Neural cell (in vitro differentiated cells): Measurements from ENCODE around the gene FAM219B. TPM values are rescaled to one million over a fixed set of nuclear protein-coding genes. Genes with fewer than 3 reads are reported as not detected.
A peak's percentile ranks its signal among the peaks of the same experiment; 100 is the strongest.

Experiments used
- H2AFZ ChIP-seq: fragments of 200-600, 300-800 bp; sonication (generic), shearing (Covaris generic); 2 replicates; pipeline ENCODE4 v1.6.0; 2014; ENCODE audit warnings: low read depth, mild to moderate bottlenecking, antibody characterized with exemption, low read length, moderate library complexity
- H3F3A ChIP-seq: fragments of 200-600 bp; shearing (Covaris generic); 2 replicates; pipeline ENCODE4 v1.6.1; 2016; ENCODE audit warnings: mild to moderate bottlenecking, moderate library complexity, mixed read lengths, antibody characterized with exemption, low read length; ENCODE audit not compliant: insufficient read depth, poor library complexity, severe bottlenecking
- H3K27ac ChIP-seq: fragments of 200-600, 300-800 bp; sonication (generic), shearing (Covaris generic); 2 replicates; pipeline ENCODE4 v1.5.1; 2014; ENCODE audit warnings: mild to moderate bottlenecking, low read length, moderate library complexity
- H3K27me3 ChIP-seq: fragments of 300-800, 200-600 bp; sonication (generic), shearing (Covaris generic); 2 replicates; pipeline ENCODE4 v1.6.0; 2014; ENCODE audit warnings: mild to moderate bottlenecking, low read depth, low read length, moderate library complexity; ENCODE audit not compliant: insufficient read depth
- H3K36me3 ChIP-seq: fragments of 300-800, 200-600 bp; sonication (generic), shearing (Covaris generic); 2 replicates; pipeline ENCODE4 v1.5.1; 2014; ENCODE audit warnings: mild to moderate bottlenecking, antibody characterized with exemption, low read length, moderate library complexity; ENCODE audit not compliant: insufficient read depth
- H3K4me2 ChIP-seq: fragments of 300-800, 200-600 bp; sonication (generic), shearing (Covaris generic); 2 replicates; pipeline ENCODE4 v1.6.0; 2014; ENCODE audit warnings: mild to moderate bottlenecking, low read length
- H3K4me3 ChIP-seq: fragments of 300-800, 200-600 bp; sonication (generic), shearing (Covaris generic); 2 replicates; pipeline ENCODE4 v1.5.1; 2014; ENCODE audit warnings: mild to moderate bottlenecking, low read length, moderate library complexity
- H3K79me2 ChIP-seq: fragments of 200-600 bp; shearing (Covaris generic); replicated peaks from 2 replicates; pipeline ENCODE4 v1.6.0; 2014; ENCODE audit warnings: mild to moderate bottlenecking, low read length, moderate library complexity; ENCODE audit not compliant: insufficient read depth
- H3K9ac ChIP-seq: fragments of 300-800, 200-600 bp; sonication (generic), shearing (Covaris generic); 2 replicates; pipeline ENCODE4 v1.6.1; 2016; ENCODE audit warnings: mild to moderate bottlenecking, low read length, mixed read lengths
- H3K9me2 ChIP-seq: fragments of 200-600 bp; shearing (Covaris generic); 2 replicates; pipeline ENCODE4 v1.6.1; 2016; ENCODE audit warnings: mild to moderate bottlenecking, low read length, mixed read lengths; ENCODE audit not compliant: insufficient read depth
- H3K9me3 ChIP-seq: fragments of 200-600, 300-800 bp; sonication (generic), shearing (Covaris generic); 2 replicates; pipeline ENCODE4 v1.6.1; 2016; ENCODE audit warnings: mild to moderate bottlenecking, mixed run types, low read length, moderate library complexity, mixed read lengths
- H4K20me1 ChIP-seq: fragments of 200-600 bp; shearing (Covaris generic); 2 replicates; pipeline ENCODE4 v1.6.1; 2016; ENCODE audit warnings: mild to moderate bottlenecking, mixed run types; ENCODE audit not compliant: insufficient read depth
- EP300 ChIP-seq: fragments of 450-650 bp; conservative IDR thresholded peaks from 2 replicates; pipeline ENCODE4 v1.6.1; 2014; ENCODE audit warnings: antibody characterized with exemption, mild to moderate bottlenecking, moderate library complexity; ENCODE audit not compliant: poor library complexity, severe bottlenecking
- EZH2 ChIP-seq: fragments of 200-600, 300-800 bp; shearing (Covaris generic), sonication (generic); IDR thresholded peaks from 2 replicates; pipeline ENCODE4 v1.6.1; 2014; ENCODE audit warnings: antibody characterized with exemption, low read length, borderline replicate concordance, mild to moderate bottlenecking; ENCODE audit not compliant: insufficient read depth, poor library complexity, severe bottlenecking
- MXI1 ChIP-seq: fragments of 450-650 bp; conservative IDR thresholded peaks from 2 replicates; pipeline ENCODE4 v1.6.1; 2014; ENCODE audit warnings: antibody characterized with exemption, mild to moderate bottlenecking; ENCODE audit not compliant: poor library complexity, severe bottlenecking
- POLR2AphosphoS5 ChIP-seq: IDR thresholded peaks from 2 replicates; pipeline ENCODE4 v1.6.1; 2012
- RAD21 ChIP-seq: fragments of 450-650 bp; conservative IDR thresholded peaks from 2 replicates; pipeline ENCODE4 v1.6.1; 2014; ENCODE audit warnings: antibody characterized with exemption, mild to moderate bottlenecking, moderate library complexity
- REST ChIP-seq: IDR thresholded peaks from 2 replicates; pipeline ENCODE4 v1.6.1; 2012; ENCODE audit warnings: borderline replicate concordance
- SMC3 ChIP-seq: fragments of 450-650 bp; conservative IDR thresholded peaks from 2 replicates; pipeline ENCODE4 v1.6.1; 2014; ENCODE audit warnings: antibody characterized with exemption, mild to moderate bottlenecking, moderate library complexity; ENCODE audit not compliant: poor library complexity
- TAF1 ChIP-seq: IDR thresholded peaks from 2 replicates; pipeline ENCODE4 v1.6.1; 2012; ENCODE audit warnings: low read depth
- polyA plus RNA-seq: library from polyadenylated mRNA; depleted of rRNA; stranded (reverse); fragments of >200 nt; gene quantifications from 2 replicates; pipeline ENCODE4 v1.2.3, GENCODE V29; 2014
- TF ChIP-seq, protein P1 (sequence below): fragments of 450-650 bp; IDR thresholded peaks from 2 replicates; pipeline ENCODE4 v1.5.1; 2014; ENCODE audit warnings: antibody characterized with exemption, mild to moderate bottlenecking, moderate library complexity; ENCODE audit not compliant: poor library complexity, severe bottlenecking

Gene FAM219B
- polyA plus RNA-seq, 1 donor from 2014 or later = 250 TPM

DNA sequence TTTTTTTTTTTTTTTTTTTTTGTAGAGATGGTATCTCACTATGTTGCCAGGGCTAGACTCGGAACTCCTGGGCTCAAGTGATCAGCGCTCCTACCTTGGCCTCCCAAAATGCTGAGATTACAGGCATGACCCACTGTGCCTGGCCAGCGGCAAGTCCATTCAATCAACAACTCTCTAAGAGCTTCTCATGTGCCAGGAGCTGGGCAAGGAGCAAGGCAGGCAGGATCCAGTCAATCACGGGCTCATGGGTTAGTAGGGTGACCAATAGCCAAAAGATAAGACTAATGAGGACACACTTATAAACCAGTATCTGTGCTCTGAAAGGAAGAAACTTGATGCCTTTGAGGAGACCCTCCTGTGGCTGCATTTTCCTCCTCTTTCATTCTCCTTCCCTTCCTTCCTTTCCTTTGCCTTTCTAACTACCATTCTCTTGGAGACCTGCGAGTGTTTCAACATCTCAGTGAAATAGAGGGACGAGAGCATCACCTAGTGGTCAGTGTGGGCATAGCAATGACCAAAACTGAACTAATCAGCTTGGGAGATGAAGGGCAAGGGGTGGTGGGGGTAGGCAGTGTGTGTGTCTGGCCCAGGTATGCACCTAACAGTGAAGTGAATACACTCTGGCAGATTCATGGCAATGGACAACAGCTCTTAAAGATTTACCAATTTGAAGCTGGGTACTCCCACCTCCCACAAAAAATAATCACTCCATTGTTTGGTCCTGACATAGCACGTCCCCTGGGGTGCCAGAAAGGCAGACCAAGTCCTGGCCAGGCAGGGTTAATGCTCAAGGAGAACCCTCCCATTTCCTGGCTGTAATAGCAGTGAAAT lies 43.6 kb upstream of the FAM219B start:
- Histone ChIP-seq H3K9me2 (no peaks in the 10 kb centered on the region), H3F3A (no peaks in the 10 kb centered on the region), H3K79me2 (no peaks in the 10 kb centered on the region), H3K27ac (no peak overlapping the region), H3K9ac (peak overlapping the region; percentile 9), H3K36me3 (no peaks in the 10 kb centered on the region), H3K4me2 (no peak overlapping the region), H4K20me1 (no peaks in the 10 kb centered on the region), H3K4me3 (peak overlapping the region; percentile 20), H3K9me3 (no peaks in the 10 kb centered on the region), H2AFZ (no peak overlapping the region), H3K27me3 (peaks cover 8% of the 10 kb centered on the region)
- TF ChIP-seq TAF1 = no peak
- TF ChIP-seq, protein P1, sequence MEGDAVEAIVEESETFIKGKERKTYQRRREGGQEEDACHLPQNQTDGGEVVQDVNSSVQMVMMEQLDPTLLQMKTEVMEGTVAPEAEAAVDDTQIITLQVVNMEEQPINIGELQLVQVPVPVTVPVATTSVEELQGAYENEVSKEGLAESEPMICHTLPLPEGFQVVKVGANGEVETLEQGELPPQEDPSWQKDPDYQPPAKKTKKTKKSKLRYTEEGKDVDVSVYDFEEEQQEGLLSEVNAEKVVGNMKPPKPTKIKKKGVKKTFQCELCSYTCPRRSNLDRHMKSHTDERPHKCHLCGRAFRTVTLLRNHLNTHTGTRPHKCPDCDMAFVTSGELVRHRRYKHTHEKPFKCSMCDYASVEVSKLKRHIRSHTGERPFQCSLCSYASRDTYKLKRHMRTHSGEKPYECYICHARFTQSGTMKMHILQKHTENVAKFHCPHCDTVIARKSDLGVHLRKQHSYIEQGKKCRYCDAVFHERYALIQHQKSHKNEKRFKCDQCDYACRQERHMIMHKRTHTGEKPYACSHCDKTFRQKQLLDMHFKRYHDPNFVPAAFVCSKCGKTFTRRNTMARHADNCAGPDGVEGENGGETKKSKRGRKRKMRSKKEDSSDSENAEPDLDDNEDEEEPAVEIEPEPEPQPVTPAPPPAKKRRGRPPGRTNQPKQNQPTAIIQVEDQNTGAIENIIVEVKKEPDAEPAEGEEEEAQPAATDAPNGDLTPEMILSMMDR = peak; percentile 99
- no peak for TF ChIP-seq EP300
- no peak for TF ChIP-seq POLR2AphosphoS5
- TF ChIP-seq MXI1 = peak; percentile 6
- TF ChIP-seq RAD21 = peak; percentile 96
- peak; percentile 88 for TF ChIP-seq SMC3
- TF ChIP-seq REST = no peak
- no peak for TF ChIP-seq EZH2

DNA sequence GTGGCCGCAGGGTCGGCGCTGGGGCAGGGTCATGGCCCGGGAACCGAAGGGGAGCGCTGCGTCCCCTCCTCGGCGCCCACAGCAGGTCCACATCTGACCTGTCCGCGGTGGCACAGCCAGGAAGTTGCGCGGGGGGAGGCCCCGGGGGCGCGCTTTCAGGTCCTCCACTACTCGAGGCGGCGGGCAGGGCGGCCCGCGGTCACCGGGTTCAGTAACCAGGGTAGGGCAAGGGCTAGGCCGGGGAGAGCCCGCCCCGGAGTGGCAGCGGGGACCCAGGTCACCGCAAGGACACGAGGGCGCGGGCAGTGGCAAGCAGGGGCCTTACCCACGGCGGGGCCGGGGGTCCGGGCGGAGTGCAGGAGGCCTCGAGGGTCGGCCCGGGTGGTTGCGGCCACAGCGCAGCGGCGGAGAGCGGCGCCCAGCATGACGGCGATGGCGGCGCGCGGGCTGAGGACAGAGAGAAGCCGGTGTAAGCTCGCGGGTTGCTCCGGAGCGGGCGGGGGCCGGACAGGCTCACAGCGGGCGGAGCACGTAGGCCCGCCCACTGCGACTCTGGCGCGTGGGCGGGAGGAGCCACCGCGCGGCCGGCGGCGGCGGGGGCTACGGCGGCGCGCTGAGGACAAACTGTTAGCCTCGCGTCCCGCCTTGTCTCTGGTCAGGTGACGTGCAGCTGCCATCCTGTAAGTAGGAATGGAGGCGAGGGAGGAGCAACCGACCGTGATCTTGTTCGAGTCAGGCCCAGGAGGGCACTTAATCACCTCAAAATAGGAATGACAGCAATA lies 31.1 kb upstream of the FAM219B start, which contains the start of gene COX5A:
COX5A (minus strand) TSS at position 484 of the 782 bp plus-strand sequence; CDS start at position 425, 59 bp downstream.
- peak within 1 kb of the TSS; percentile 94 for H3K9ac ChIP-seq
- H3K36me3 ChIP-seq = no peaks in the 10 kb centered on the region
- H3K27ac ChIP-seq = peak within 1 kb of the TSS; percentile 87
- H3F3A ChIP-seq = no peaks in the 10 kb centered on the region
- H2AFZ ChIP-seq = peak within 1 kb of the TSS; percentile 65
- H3K4me2 ChIP-seq = peak within 1 kb of the TSS; percentile 72
- peak within 1 kb of the TSS; percentile 100 for H3K4me3 ChIP-seq
- H3K9me3 ChIP-seq = no peaks in the 10 kb centered on the region
- TF ChIP-seq POLR2AphosphoS5 = peak; percentile 88
- peak; percentile 74 for TF ChIP-seq EP300
- no peak for TF ChIP-seq RAD21
- peak; percentile 55 for TF ChIP-seq REST
- TF ChIP-seq TAF1 = peak; percentile 69
- peak; percentile 89 for TF ChIP-seq MXI1
- TF ChIP-seq, protein P1 = no peak
- TF ChIP-seq SMC3 = peak; percentile 36
- H3K9me2 ChIP-seq = no peaks in the 10 kb centered on the region
- H3K79me2 ChIP-seq = peaks cover 38% of the 10 kb centered on the region
- H4K20me1 ChIP-seq = no peaks in the 10 kb centered on the region
- H3K27me3 ChIP-seq = no peaks in the 10 kb centered on the region
